Psoas muscle (tissue), 8 donors: Measurements from ENCODE around the gene GPR107. TPM values are rescaled to one million over a fixed set of nuclear protein-coding genes. Genes with fewer than 3 reads are reported as not detected.

ENCODE experiments used
- ATAC-seq, 4 donors: fragments of 200-7000 bp; cut with Tn5 transposase; one replicate each; pipeline ENCODE4 v1.9.1; 2020; ENCODE audit warnings: moderate library complexity in 3 of 4, mild to moderate bottlenecking in 2 of 4
- DNase-seq, 2 donors: peaks; one replicate each; pipeline ENCODE4 v3.0.0-alpha.2; 2020
- H3K27ac ChIP-seq: fragments of 200-600 bp; one replicate; pipeline ENCODE4 v1.8.0; 2022
- H3K27me3 ChIP-seq, 3 donors: fragments of 200-600 bp in 1 of 3; one replicate each; pipeline versions ENCODE4 v1.6.1 to v1.8.0; 2013 to 2022; ENCODE audit warnings: low read length in 2 of 3, mild to moderate bottlenecking in 2 of 3, moderate library complexity in 1 of 3; ENCODE audit not compliant: insufficient read depth in 3 of 3
- H3K36me3 ChIP-seq, 2 donors: fragments of 200-600 bp in 1 of 2; one replicate each; pipeline versions ENCODE4 v1.6.1 to v1.8.0; 2013 to 2022; ENCODE audit warnings: low read depth in 1 of 2, mild to moderate bottlenecking in 1 of 2, moderate library complexity in 1 of 2; ENCODE audit not compliant: insufficient read depth in 1 of 2
- H3K4me1 ChIP-seq: fragments of 200-600 bp; one replicate; pipeline ENCODE4 v1.8.0; 2022
- H3K4me3 ChIP-seq: fragments of 200-600 bp; one replicate; pipeline ENCODE4 v1.8.0; 2022; ENCODE audit warnings: mild to moderate bottlenecking
- H3K9me3 ChIP-seq: fragments of 200-600 bp; one replicate; pipeline ENCODE4 v1.8.0; 2022
- WGBS, 3 donors: extraction: QIAGEN DNeasy Blood & Tissue Kit; methylation state at CpG; one replicate each; pipeline versions ENCODE4 v1.1.6 to v1.1.7; 2013; 5-methylcytosine and 5-hydroxymethylcytosine counted together
- intact Hi-C, 2 donors: fragments of 100-400 bp; cut with DNase I; formaldehyde crosslinking; loops; one replicate each; pipeline versions ENCODE4 v1.11.0 to v1.14.2; 2022
- polyA plus RNA-seq, 3 donors: library from polyadenylated mRNA; stranded (reverse); fragments of 200-250 nt; gene quantifications; one replicate each; pipeline ENCODE4 v1.2.3, GENCODE V29; 2013
- total RNA-seq, 4 donors: library from RNA; stranded (reverse); fragmentation: NEBNext Ultra II Directional in 2 of 4; extraction: Animal tissue kit (Norgen Biotek cat#: 25700) in 2 of 4; gene quantifications; one replicate each; pipeline versions ENCODE4 v1.2.1 to v1.2.4, GENCODE V29; 2021 to 2023
- TF ChIP-seq, protein P1 (sequence below): fragments of 200-600 bp; IDR thresholded peaks from one replicate; pipeline ENCODE4 v1.8.0; 2022; ENCODE audit warnings: antibody characterized with exemption
- donor health status: healthy with polysubstance abuse.
- donor health status: DM: no; HTN: no; CAD: no; lungs with moderate emphysema.
- donor health status: Bipolar disorder and iron deficiency.
- donor health status: healthy.
- donor health status: DM: yes; HTN: yes; CAD: no.
- donor health status: DM: no; HTN: no; CAD: no.
- donor health status: DM: no; HTN: no; CAD: no.
- donor health status: DM: yes; HTN: yes; CAD: no.

Gene GPR107
- total and polyA plus RNA-seq, 7 donors, result 8.9 to 28.1 (median 19.9) TPM

DNA sequence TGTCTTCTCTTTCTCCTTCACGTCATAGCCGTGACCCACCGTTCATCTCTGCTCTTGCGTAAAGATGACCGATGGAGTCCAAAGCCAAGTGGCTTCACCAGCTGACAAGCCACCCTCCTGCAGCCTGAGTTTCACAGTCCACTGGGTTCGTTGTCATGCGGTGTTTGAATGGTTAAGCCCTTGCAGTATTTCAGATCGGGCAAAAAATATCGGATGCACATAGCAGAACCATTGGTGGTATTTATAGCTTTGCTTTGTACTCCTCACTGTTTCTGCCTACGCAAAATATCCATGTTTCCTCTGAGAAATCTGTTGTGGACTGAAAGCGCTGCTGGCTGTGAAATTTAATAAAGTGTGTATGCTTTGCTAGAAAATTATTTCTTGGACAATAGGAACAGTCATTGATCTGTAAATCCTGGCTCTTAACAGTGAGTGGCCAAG lies 84.0 kb downstream of the GPR107 start:
- H3K4me3 ChIP-seq, result no peak overlapping the region
- TF ChIP-seq, protein P1, sequence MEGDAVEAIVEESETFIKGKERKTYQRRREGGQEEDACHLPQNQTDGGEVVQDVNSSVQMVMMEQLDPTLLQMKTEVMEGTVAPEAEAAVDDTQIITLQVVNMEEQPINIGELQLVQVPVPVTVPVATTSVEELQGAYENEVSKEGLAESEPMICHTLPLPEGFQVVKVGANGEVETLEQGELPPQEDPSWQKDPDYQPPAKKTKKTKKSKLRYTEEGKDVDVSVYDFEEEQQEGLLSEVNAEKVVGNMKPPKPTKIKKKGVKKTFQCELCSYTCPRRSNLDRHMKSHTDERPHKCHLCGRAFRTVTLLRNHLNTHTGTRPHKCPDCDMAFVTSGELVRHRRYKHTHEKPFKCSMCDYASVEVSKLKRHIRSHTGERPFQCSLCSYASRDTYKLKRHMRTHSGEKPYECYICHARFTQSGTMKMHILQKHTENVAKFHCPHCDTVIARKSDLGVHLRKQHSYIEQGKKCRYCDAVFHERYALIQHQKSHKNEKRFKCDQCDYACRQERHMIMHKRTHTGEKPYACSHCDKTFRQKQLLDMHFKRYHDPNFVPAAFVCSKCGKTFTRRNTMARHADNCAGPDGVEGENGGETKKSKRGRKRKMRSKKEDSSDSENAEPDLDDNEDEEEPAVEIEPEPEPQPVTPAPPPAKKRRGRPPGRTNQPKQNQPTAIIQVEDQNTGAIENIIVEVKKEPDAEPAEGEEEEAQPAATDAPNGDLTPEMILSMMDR, result no peak
- ATAC-seq (no peak), DNase-seq (no peak)
- no peaks in the 10 kb centered on the region for H3K9me3 ChIP-seq
- intact Hi-C loops, result no loop called here
- H3K27ac ChIP-seq, result no peak overlapping the region
- 72 to 80% (median 74%) methylated on average over 11 of the region's 11 CpGs for WGBS, 3 donors
- H3K27me3 ChIP-seq, result no peaks in the 10 kb centered on the region
- H3K4me1 ChIP-seq, result peaks cover 9% of the 10 kb centered on the region
- H3K36me3 ChIP-seq, result peaks cover 0 to 28% of the 10 kb centered on the region in 2 donors

DNA sequence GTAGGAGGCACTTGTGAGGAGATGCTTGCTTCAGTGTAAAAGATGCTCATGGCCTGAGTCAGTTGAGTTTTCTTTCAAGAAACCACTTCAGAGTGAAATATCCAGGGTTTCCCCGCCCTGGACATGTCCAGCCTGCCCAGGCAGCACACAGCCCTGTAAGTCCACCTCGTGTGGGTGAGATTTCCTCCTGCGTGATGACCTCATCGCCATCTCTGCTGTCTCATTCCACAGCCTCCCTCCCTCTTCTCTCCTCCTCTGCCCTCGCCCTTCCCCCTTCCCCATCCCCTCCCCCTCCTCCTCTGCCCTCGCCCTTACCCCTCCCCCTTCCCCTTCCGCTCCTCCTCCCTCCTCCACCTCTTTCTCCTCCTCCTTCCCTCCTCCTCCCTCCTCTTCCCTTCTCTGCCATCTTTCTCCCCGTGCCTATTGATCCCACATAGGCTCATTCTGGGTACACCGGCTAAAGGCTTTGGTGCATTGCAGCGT lies 84.5 kb downstream of the GPR107 start:
- WGBS, 3 donors, result 40 to 49% (median 42%) methylated on average over 8 to 10 of the region's 10 CpGs
- Histone ChIP-seq H3K27ac (no peak overlapping the region), H3K36me3 (peaks cover 0 to 22% of the 10 kb centered on the region in 2 donors), H3K9me3 (no peaks in the 10 kb centered on the region), H3K27me3 (no peaks in the 10 kb centered on the region), H3K4me3 (no peak overlapping the region), H3K4me1 (peaks cover 9% of the 10 kb centered on the region)
- DNase-seq (peak; percentile 44 to 57), ATAC-seq (peak; percentile 39 to 65 (median 60))
- intact Hi-C loops, result no loop called here
- TF ChIP-seq, protein P1, result no peak

DNA sequence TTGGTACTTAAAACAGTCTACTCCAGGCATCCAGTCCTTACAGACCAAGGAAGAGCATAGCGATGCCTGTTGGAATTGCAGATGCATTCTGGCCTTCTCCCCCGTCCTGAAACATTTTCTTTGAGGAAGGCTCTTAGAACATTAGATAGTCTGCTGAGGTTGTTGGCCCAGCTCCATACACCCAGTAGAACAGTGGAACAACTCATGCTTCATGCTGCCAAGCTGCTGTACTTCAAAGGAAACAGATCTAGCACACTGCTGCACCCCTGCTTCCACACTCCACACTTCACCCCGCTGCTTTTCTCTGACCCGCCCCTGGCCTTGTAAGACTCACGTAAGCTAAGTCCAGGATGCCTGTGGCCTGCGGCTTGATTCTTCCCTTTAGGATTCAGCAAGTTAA lies 85.1 kb downstream of the GPR107 start:
- no peak overlapping the region for H3K4me3 ChIP-seq
- H3K4me1 ChIP-seq, result peaks cover 9% of the 10 kb centered on the region
- peaks cover 0 to 5% (median 0%) of the 10 kb centered on the region in 3 donors for H3K27me3 ChIP-seq
- 36 to 44% (median 39%) methylated on average over 6 of the region's 6 CpGs for WGBS, 3 donors
- no peaks in the 10 kb centered on the region for H3K9me3 ChIP-seq
- TF ChIP-seq, protein P1, result no peak
- no peak overlapping the region for H3K27ac ChIP-seq
- intact Hi-C loops, result no loop called here
- peak; percentile 58 to 70 for DNase-seq
- peaks cover 0 to 17% of the 10 kb centered on the region in 2 donors for H3K36me3 ChIP-seq
- ATAC-seq, result peak in 3 of 4 donors; percentile 67 to 71 (median 70)

DNA sequence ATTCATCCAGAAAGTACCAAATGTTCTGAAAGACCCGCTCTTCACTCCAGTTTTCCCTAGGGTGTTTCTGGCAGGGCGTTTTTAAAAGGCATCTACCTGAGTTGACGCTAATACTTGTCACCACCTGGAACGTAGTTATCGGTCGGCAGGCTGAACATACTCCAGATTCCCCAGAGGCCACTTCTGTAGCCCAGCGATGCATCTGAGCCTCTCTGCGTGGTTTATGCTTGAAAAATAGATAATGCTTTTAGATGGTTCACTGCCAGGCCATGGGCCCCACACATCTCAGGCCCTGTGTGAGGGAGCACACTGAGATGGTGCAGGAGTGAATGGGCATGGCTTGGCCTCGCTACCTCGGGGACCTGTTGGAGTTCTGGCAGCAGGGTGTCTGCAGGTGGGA lies 85.5 kb downstream of the GPR107 start:
- peaks cover 0 to 10% (median 0%) of the 10 kb centered on the region in 3 donors for H3K27me3 ChIP-seq
- no peaks in the 10 kb centered on the region for H3K9me3 ChIP-seq
- peaks cover 0 to 17% of the 10 kb centered on the region in 2 donors for H3K36me3 ChIP-seq
- 75 to 84% (median 82%) methylated on average over 10 of the region's 10 CpGs for WGBS, 3 donors
- TF ChIP-seq, protein P1, result no peak
- intact Hi-C loops, result no loop called here
- H3K27ac ChIP-seq, result no peak overlapping the region
- H3K4me3 ChIP-seq, result no peak overlapping the region
- DNase-seq (no peak), ATAC-seq (no peak)
- H3K4me1 ChIP-seq, result peaks cover 9% of the 10 kb centered on the region

DNA sequence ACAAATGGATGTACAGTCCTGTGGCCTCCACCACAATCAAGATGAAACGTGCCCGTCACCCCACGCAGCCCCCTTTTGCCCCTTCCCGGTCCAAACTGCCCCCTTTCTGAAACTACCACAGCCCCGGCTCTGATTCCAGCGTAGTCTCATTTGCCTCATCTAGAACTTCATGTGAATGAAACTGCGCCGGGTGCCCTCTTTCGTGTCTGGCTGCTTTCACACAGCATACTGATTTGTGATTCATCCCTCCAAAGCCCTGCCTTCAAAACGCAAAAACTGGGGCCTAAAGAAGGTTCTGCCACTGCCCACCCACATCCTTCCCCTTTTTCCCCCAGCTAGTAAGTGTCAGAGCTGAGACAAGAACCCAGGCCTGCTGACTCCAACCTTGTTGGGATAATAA lies 87.0 kb downstream of the GPR107 start:
- TF ChIP-seq, protein P1, result no peak
- peaks cover 9% of the 10 kb centered on the region for H3K4me1 ChIP-seq
- 85 to 92% (median 86%) methylated on average over 10 of the region's 10 CpGs for WGBS, 3 donors

More for the DNA sequence above, 87.0 kb downstream of the GPR107 start:
- ATAC-seq (no peak), DNase-seq (no peak)
- H3K36me3 ChIP-seq, result peaks cover 0 to 5% of the 10 kb centered on the region in 2 donors
- no peaks in the 10 kb centered on the region for H3K9me3 ChIP-seq
- intact Hi-C loops, result no loop called here
- H3K27me3 ChIP-seq, result peaks cover 0 to 16% (median 0%) of the 10 kb centered on the region in 3 donors
- H3K27ac ChIP-seq, result no peak overlapping the region
- H3K4me3 ChIP-seq, result no peak overlapping the region
